Hepatic stellate cell (primary cell): ENCODE data around the gene ANKRD13B.

Experiments used
- DNase-seq: peaks from one replicate; pipeline ENCODE4 v3.0.0; 2011; ENCODE audit warnings: low spot score

Gene ANKRD13B

GRCh38 chr17:29581583-29582253 is 11.2 kb upstream of the ANKRD13B start:
- no peak for DNase-seq

- no peak for DNase-seq
These were observed 10.6 kb upstream of the ANKRD13B start for GRCh38 chr17:29582254-29582765.

- no peak for DNase-seq
These were observed 10.2 kb upstream of the ANKRD13B start for GRCh38 chr17:29582772-29583171.

- no peak for DNase-seq
These were observed 9.3 kb upstream of the ANKRD13B start for GRCh38 chr17:29583324-29584248.

GRCh38 chr17:29584452-29585079 is 8.4 kb upstream of the ANKRD13B start:
- no peak for DNase-seq

GRCh38 chr17:29585080-29585751 is 7.7 kb upstream of the ANKRD13B start:
- no peak for DNase-seq

- no peak for DNase-seq
These were observed 6.1 kb upstream of the ANKRD13B start for GRCh38 chr17:29586676-29587469.

GRCh38 chr17:29587591-29587990 is 5.3 kb upstream of the ANKRD13B start:
- no peak for DNase-seq

- no peak for DNase-seq
These were observed 4.8 kb upstream of the ANKRD13B start for GRCh38 chr17:29588017-29588561.

- DNase-seq = peak; percentile 62
These were observed 4.1 kb upstream of the ANKRD13B start for GRCh38 chr17:29588562-29589411.

GRCh38 chr17:29589524-29590410 is 3.2 kb upstream of the ANKRD13B start, which contains the start of gene GIT1:
Gene GIT1, minus strand, starts transcription at chr17:29589648. Its CDS starts 270 bp downstream, at chr17:29589378.
- peak; percentile 97 for DNase-seq

- peak; percentile 79 for DNase-seq
These were observed 2.4 kb upstream of the ANKRD13B start for GRCh38 chr17:29590411-29591145.

- DNase-seq = no peak
These were observed 1.7 kb upstream of the ANKRD13B start for GRCh38 chr17:29591146-29591736.

- peak; percentile 91 for DNase-seq
These were observed 959 bp upstream of the ANKRD13B start for GRCh38 chr17:29591737-29592608.

- DNase-seq = no peak
These were observed 923 bp downstream of the ANKRD13B start for GRCh38 chr17:29593591-29594518.
